Neural cell (in vitro differentiated cells): ENCODE measurements around the gene NCKAP5. TPM values are rescaled to one million over a fixed set of nuclear protein-coding genes. Genes with fewer than 3 reads are reported as not detected.

Experiments used
- H2AFZ ChIP-seq: fragments of 200-600, 300-800 bp; sonication (generic), shearing (Covaris generic); 2 replicates; pipeline ENCODE4 v1.6.0; 2014; ENCODE audit warnings: low read depth, mild to moderate bottlenecking, antibody characterized with exemption, low read length, moderate library complexity
- H3F3A ChIP-seq: fragments of 200-600 bp; shearing (Covaris generic); 2 replicates; pipeline ENCODE4 v1.6.1; 2016; ENCODE audit warnings: mild to moderate bottlenecking, moderate library complexity, mixed read lengths, antibody characterized with exemption, low read length; ENCODE audit not compliant: insufficient read depth, poor library complexity, severe bottlenecking
- H3K27ac ChIP-seq: fragments of 200-600, 300-800 bp; sonication (generic), shearing (Covaris generic); 2 replicates; pipeline ENCODE4 v1.5.1; 2014; ENCODE audit warnings: mild to moderate bottlenecking, low read length, moderate library complexity
- H3K27me3 ChIP-seq: fragments of 300-800, 200-600 bp; sonication (generic), shearing (Covaris generic); 2 replicates; pipeline ENCODE4 v1.6.0; 2014; ENCODE audit warnings: mild to moderate bottlenecking, low read depth, low read length, moderate library complexity; ENCODE audit not compliant: insufficient read depth
- H3K36me3 ChIP-seq: fragments of 300-800, 200-600 bp; sonication (generic), shearing (Covaris generic); 2 replicates; pipeline ENCODE4 v1.5.1; 2014; ENCODE audit warnings: mild to moderate bottlenecking, antibody characterized with exemption, low read length, moderate library complexity; ENCODE audit not compliant: insufficient read depth
- H3K4me2 ChIP-seq: fragments of 300-800, 200-600 bp; sonication (generic), shearing (Covaris generic); 2 replicates; pipeline ENCODE4 v1.6.0; 2014; ENCODE audit warnings: mild to moderate bottlenecking, low read length
- H3K4me3 ChIP-seq: fragments of 300-800, 200-600 bp; sonication (generic), shearing (Covaris generic); 2 replicates; pipeline ENCODE4 v1.5.1; 2014; ENCODE audit warnings: mild to moderate bottlenecking, low read length, moderate library complexity
- H3K79me2 ChIP-seq: fragments of 200-600 bp; shearing (Covaris generic); replicated peaks from 2 replicates; pipeline ENCODE4 v1.6.0; 2014; ENCODE audit warnings: mild to moderate bottlenecking, low read length, moderate library complexity; ENCODE audit not compliant: insufficient read depth
- H3K9ac ChIP-seq: fragments of 300-800, 200-600 bp; sonication (generic), shearing (Covaris generic); 2 replicates; pipeline ENCODE4 v1.6.1; 2016; ENCODE audit warnings: mild to moderate bottlenecking, low read length, mixed read lengths
- H3K9me2 ChIP-seq: fragments of 200-600 bp; shearing (Covaris generic); 2 replicates; pipeline ENCODE4 v1.6.1; 2016; ENCODE audit warnings: mild to moderate bottlenecking, low read length, mixed read lengths; ENCODE audit not compliant: insufficient read depth
- H3K9me3 ChIP-seq: fragments of 200-600, 300-800 bp; sonication (generic), shearing (Covaris generic); 2 replicates; pipeline ENCODE4 v1.6.1; 2016; ENCODE audit warnings: mild to moderate bottlenecking, mixed run types, low read length, moderate library complexity, mixed read lengths
- H4K20me1 ChIP-seq: fragments of 200-600 bp; shearing (Covaris generic); 2 replicates; pipeline ENCODE4 v1.6.1; 2016; ENCODE audit warnings: mild to moderate bottlenecking, mixed run types; ENCODE audit not compliant: insufficient read depth
- EP300 ChIP-seq: fragments of 450-650 bp; conservative IDR thresholded peaks from 2 replicates; pipeline ENCODE4 v1.6.1; 2014; ENCODE audit warnings: antibody characterized with exemption, mild to moderate bottlenecking, moderate library complexity; ENCODE audit not compliant: poor library complexity, severe bottlenecking
- EZH2 ChIP-seq: fragments of 200-600, 300-800 bp; shearing (Covaris generic), sonication (generic); IDR thresholded peaks from 2 replicates; pipeline ENCODE4 v1.6.1; 2014; ENCODE audit warnings: antibody characterized with exemption, low read length, borderline replicate concordance, mild to moderate bottlenecking; ENCODE audit not compliant: insufficient read depth, poor library complexity, severe bottlenecking
- MXI1 ChIP-seq: fragments of 450-650 bp; conservative IDR thresholded peaks from 2 replicates; pipeline ENCODE4 v1.6.1; 2014; ENCODE audit warnings: antibody characterized with exemption, mild to moderate bottlenecking; ENCODE audit not compliant: poor library complexity, severe bottlenecking
- POLR2AphosphoS5 ChIP-seq: IDR thresholded peaks from 2 replicates; pipeline ENCODE4 v1.6.1; 2012
- RAD21 ChIP-seq: fragments of 450-650 bp; conservative IDR thresholded peaks from 2 replicates; pipeline ENCODE4 v1.6.1; 2014; ENCODE audit warnings: antibody characterized with exemption, mild to moderate bottlenecking, moderate library complexity
- SMC3 ChIP-seq: fragments of 450-650 bp; conservative IDR thresholded peaks from 2 replicates; pipeline ENCODE4 v1.6.1; 2014; ENCODE audit warnings: antibody characterized with exemption, mild to moderate bottlenecking, moderate library complexity; ENCODE audit not compliant: poor library complexity
- TAF1 ChIP-seq: IDR thresholded peaks from 2 replicates; pipeline ENCODE4 v1.6.1; 2012; ENCODE audit warnings: low read depth
- polyA plus RNA-seq: library from polyadenylated mRNA; depleted of rRNA; stranded (reverse); fragments of >200 nt; gene quantifications from 2 replicates; pipeline ENCODE4 v1.2.3, GENCODE V29; 2014
- TF ChIP-seq, protein P1 (sequence below): fragments of 450-650 bp; IDR thresholded peaks from 2 replicates; pipeline ENCODE4 v1.5.1; 2014; ENCODE audit warnings: antibody characterized with exemption, mild to moderate bottlenecking, moderate library complexity; ENCODE audit not compliant: poor library complexity, severe bottlenecking
- TF ChIP-seq, protein P2 (sequence below): IDR thresholded peaks from 2 replicates; pipeline ENCODE4 v1.6.1; 2012; ENCODE audit warnings: borderline replicate concordance

The NCKAP5 gene
- polyA plus RNA-seq, 1 donor from 2014 or later: 2.4 TPM

DNA sequence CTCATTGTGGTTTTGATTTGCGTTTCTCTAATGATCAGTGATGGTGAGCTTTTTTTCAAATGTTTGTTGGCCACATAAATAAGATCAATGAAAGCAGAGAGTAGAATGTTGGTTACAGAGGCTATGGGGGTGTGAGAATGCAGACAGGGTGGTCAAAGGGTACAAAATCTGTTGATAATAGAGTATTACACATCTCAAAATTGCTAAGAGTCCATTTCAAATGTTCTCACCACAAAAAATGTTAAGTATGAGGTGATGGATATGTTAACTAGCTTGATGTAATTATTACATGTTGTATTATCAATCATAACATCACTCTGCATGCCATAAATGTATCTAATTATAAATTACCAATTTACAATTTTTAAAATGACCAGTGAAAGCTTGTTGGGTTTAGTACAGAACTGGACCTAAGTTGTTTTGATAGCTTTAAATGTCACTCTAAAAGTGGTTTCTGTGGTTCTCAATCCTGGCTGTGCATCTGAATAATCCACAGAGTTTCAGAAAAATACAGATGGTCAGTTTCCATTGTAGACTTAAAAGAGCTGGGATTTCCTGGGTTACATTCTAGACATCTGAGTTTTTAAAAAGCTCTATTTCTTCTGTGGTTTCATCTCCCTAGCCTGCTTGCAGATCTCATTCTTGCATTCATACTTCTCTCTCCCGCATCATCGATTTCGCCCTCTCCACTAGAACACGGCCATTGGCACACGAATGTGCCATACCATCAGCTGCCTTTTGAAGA lies 612.2 kb downstream of the NCKAP5 start:
- Histone ChIP-seq H2AFZ (no peak overlapping the region), H3F3A (no peaks in the 10 kb centered on the region), H4K20me1 (no peaks in the 10 kb centered on the region), H3K27ac (no peak overlapping the region), H3K79me2 (no peaks in the 10 kb centered on the region), H3K36me3 (no peaks in the 10 kb centered on the region), H3K9me3 (no peaks in the 10 kb centered on the region), H3K4me3 (no peak overlapping the region), H3K4me2 (no peak overlapping the region), H3K9me2 (no peaks in the 10 kb centered on the region), H3K27me3 (no peaks in the 10 kb centered on the region), H3K9ac (no peak overlapping the region)
- TF ChIP-seq, protein P1, sequence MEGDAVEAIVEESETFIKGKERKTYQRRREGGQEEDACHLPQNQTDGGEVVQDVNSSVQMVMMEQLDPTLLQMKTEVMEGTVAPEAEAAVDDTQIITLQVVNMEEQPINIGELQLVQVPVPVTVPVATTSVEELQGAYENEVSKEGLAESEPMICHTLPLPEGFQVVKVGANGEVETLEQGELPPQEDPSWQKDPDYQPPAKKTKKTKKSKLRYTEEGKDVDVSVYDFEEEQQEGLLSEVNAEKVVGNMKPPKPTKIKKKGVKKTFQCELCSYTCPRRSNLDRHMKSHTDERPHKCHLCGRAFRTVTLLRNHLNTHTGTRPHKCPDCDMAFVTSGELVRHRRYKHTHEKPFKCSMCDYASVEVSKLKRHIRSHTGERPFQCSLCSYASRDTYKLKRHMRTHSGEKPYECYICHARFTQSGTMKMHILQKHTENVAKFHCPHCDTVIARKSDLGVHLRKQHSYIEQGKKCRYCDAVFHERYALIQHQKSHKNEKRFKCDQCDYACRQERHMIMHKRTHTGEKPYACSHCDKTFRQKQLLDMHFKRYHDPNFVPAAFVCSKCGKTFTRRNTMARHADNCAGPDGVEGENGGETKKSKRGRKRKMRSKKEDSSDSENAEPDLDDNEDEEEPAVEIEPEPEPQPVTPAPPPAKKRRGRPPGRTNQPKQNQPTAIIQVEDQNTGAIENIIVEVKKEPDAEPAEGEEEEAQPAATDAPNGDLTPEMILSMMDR: no peak
- TF ChIP-seq RAD21 (no peak), EP300 (no peak), MXI1 (no peak), TAF1 (no peak)

DNA sequence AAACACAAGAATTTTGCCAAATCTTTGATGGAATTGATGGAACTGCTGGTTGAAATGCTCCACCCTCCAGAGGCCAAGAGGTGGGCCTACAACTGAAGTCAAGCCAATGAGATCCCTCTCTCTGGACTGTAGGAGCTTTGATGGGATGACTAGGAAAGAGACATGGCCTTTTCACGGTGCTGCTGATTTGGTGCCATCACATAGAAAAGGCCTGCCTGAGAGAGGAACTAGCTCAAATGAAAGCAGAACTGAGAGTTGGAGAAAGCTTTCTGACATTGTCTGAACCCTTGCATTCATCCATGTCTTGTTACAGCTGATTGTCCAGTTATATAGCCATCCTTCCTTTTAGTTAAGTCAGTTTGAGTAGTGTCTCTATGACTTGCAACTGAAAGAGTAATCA lies 614.5 kb downstream of the NCKAP5 start:
- H3K79me2 ChIP-seq: no peaks in the 10 kb centered on the region
- no peak overlapping the region for H3K4me2 ChIP-seq
- no peak overlapping the region for H3K27ac ChIP-seq
- no peak overlapping the region for H3K4me3 ChIP-seq
- no peaks in the 10 kb centered on the region for H3K27me3 ChIP-seq
- no peaks in the 10 kb centered on the region for H3K9me3 ChIP-seq
- no peak overlapping the region for H3K9ac ChIP-seq
- H3F3A ChIP-seq: no peaks in the 10 kb centered on the region
- H2AFZ ChIP-seq: no peak overlapping the region
- H4K20me1 ChIP-seq: no peaks in the 10 kb centered on the region
- no peaks in the 10 kb centered on the region for H3K36me3 ChIP-seq
- no peaks in the 10 kb centered on the region for H3K9me2 ChIP-seq
- TF ChIP-seq, protein P2, sequence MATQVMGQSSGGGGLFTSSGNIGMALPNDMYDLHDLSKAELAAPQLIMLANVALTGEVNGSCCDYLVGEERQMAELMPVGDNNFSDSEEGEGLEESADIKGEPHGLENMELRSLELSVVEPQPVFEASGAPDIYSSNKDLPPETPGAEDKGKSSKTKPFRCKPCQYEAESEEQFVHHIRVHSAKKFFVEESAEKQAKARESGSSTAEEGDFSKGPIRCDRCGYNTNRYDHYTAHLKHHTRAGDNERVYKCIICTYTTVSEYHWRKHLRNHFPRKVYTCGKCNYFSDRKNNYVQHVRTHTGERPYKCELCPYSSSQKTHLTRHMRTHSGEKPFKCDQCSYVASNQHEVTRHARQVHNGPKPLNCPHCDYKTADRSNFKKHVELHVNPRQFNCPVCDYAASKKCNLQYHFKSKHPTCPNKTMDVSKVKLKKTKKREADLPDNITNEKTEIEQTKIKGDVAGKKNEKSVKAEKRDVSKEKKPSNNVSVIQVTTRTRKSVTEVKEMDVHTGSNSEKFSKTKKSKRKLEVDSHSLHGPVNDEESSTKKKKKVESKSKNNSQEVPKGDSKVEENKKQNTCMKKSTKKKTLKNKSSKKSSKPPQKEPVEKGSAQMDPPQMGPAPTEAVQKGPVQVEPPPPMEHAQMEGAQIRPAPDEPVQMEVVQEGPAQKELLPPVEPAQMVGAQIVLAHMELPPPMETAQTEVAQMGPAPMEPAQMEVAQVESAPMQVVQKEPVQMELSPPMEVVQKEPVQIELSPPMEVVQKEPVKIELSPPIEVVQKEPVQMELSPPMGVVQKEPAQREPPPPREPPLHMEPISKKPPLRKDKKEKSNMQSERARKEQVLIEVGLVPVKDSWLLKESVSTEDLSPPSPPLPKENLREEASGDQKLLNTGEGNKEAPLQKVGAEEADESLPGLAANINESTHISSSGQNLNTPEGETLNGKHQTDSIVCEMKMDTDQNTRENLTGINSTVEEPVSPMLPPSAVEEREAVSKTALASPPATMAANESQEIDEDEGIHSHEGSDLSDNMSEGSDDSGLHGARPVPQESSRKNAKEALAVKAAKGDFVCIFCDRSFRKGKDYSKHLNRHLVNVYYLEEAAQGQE: no peak
- TF ChIP-seq MXI1 (no peak), EZH2 (no peak), SMC3 (no peak), POLR2AphosphoS5 (no peak), EP300 (no peak), TAF1 (no peak), RAD21 (no peak)
- TF ChIP-seq, protein P1: no peak
